IPS-18a (cell line): ENCODE data around the gene ARAP1.

Experiments used
- H3K27ac ChIP-seq: one replicate; pipeline ENCODE4 v1.5.1; 2013; ENCODE audit warnings: low read length
- H3K27me3 ChIP-seq: one replicate; pipeline ENCODE4 v1.6.1; 2013; ENCODE audit warnings: mild to moderate bottlenecking, low read length; ENCODE audit not compliant: control insufficient read depth, insufficient read depth
- H3K36me3 ChIP-seq: one replicate; pipeline ENCODE4 v1.6.1; 2013; ENCODE audit warnings: low read depth, low read length; ENCODE audit not compliant: control insufficient read depth
- H3K4me1 ChIP-seq: one replicate; pipeline ENCODE4 v1.6.1; 2013; ENCODE audit warnings: low read depth, low read length; ENCODE audit not compliant: control insufficient read depth
- H3K4me3 ChIP-seq: one replicate; pipeline ENCODE4 v1.5.1; 2013; ENCODE audit warnings: low read length
- H3K9ac ChIP-seq: one replicate; pipeline ENCODE4 v1.6.1; 2013; ENCODE audit warnings: mild to moderate bottlenecking, low read length, moderate library complexity
- H3K9me3 ChIP-seq: one replicate; pipeline ENCODE4 v1.6.1; 2013; ENCODE audit warnings: low read depth, low read length; ENCODE audit not compliant: control insufficient read depth

The ARAP1 gene

GRCh38 chr11:72724851-72725723, 27.1 kb downstream of the ARAP1 start:
- Histone ChIP-seq H3K4me3 (no peak overlapping the region), H3K36me3 (no peaks in the 10 kb centered on the region), H3K9me3 (no peaks in the 10 kb centered on the region), H3K27me3 (no peaks in the 10 kb centered on the region), H3K4me1 (peaks cover 2% of the 10 kb centered on the region), H3K9ac (no peak overlapping the region), H3K27ac (no peak overlapping the region)

- Histone ChIP-seq H3K27me3 (no peaks in the 10 kb centered on the region), H3K4me1 (no peaks in the 10 kb centered on the region), H3K27ac (no peak overlapping the region), H3K9me3 (no peaks in the 10 kb centered on the region), H3K36me3 (no peaks in the 10 kb centered on the region), H3K4me3 (no peak overlapping the region), H3K9ac (no peak overlapping the region)
These were observed 28.1 kb downstream of the ARAP1 start for GRCh38 chr11:72724021-72724551.

- H3K9me3 ChIP-seq = no peaks in the 10 kb centered on the region
- H3K4me3 ChIP-seq = no peak overlapping the region
- no peaks in the 10 kb centered on the region for H3K4me1 ChIP-seq
- H3K27me3 ChIP-seq = no peaks in the 10 kb centered on the region
- no peaks in the 10 kb centered on the region for H3K36me3 ChIP-seq
- no peak overlapping the region for H3K9ac ChIP-seq
- no peak overlapping the region for H3K27ac ChIP-seq
These were observed 28.7 kb downstream of the ARAP1 start for GRCh38 chr11:72723508-72723907.

- no peak overlapping the region for H3K9ac ChIP-seq
- H3K4me3 ChIP-seq = no peak overlapping the region
- H3K4me1 ChIP-seq = no peaks in the 10 kb centered on the region
- no peaks in the 10 kb centered on the region for H3K27me3 ChIP-seq
- H3K9me3 ChIP-seq = no peaks in the 10 kb centered on the region
- H3K27ac ChIP-seq = no peak overlapping the region
- no peaks in the 10 kb centered on the region for H3K36me3 ChIP-seq
These were observed 30.0 kb downstream of the ARAP1 start for GRCh38 chr11:72722050-72722748.

GRCh38 chr11:72721689-72722049, 30.5 kb downstream of the ARAP1 start:
- Histone ChIP-seq H3K4me3 (no peak overlapping the region), H3K4me1 (no peaks in the 10 kb centered on the region), H3K9me3 (no peaks in the 10 kb centered on the region), H3K27ac (no peak overlapping the region), H3K27me3 (no peaks in the 10 kb centered on the region), H3K36me3 (no peaks in the 10 kb centered on the region), H3K9ac (no peak overlapping the region)

- no peak overlapping the region for H3K27ac ChIP-seq
- H3K4me3 ChIP-seq = no peak overlapping the region
- no peak overlapping the region for H3K9ac ChIP-seq
- no peaks in the 10 kb centered on the region for H3K9me3 ChIP-seq
- H3K4me1 ChIP-seq = no peaks in the 10 kb centered on the region
- H3K36me3 ChIP-seq = no peaks in the 10 kb centered on the region
- H3K27me3 ChIP-seq = no peaks in the 10 kb centered on the region
These were observed 30.9 kb downstream of the ARAP1 start for GRCh38 chr11:72721276-72721675.

GRCh38 chr11:72720784-72721183, 31.4 kb downstream of the ARAP1 start:
- Histone ChIP-seq H3K9me3 (no peaks in the 10 kb centered on the region), H3K27me3 (no peaks in the 10 kb centered on the region), H3K27ac (no peak overlapping the region), H3K4me3 (no peak overlapping the region), H3K4me1 (no peaks in the 10 kb centered on the region), H3K9ac (no peak overlapping the region), H3K36me3 (no peaks in the 10 kb centered on the region)

GRCh38 chr11:72720047-72720446, 32.2 kb downstream of the ARAP1 start:
- no peak overlapping the region for H3K9ac ChIP-seq
- H3K9me3 ChIP-seq = no peaks in the 10 kb centered on the region
- no peaks in the 10 kb centered on the region for H3K27me3 ChIP-seq
- no peak overlapping the region for H3K4me3 ChIP-seq
- no peaks in the 10 kb centered on the region for H3K4me1 ChIP-seq
- no peak overlapping the region for H3K27ac ChIP-seq
- no peaks in the 10 kb centered on the region for H3K36me3 ChIP-seq

GRCh38 chr11:72719551-72719950, 32.7 kb downstream of the ARAP1 start:
- Histone ChIP-seq H3K4me3 (no peak overlapping the region), H3K27ac (no peak overlapping the region), H3K9me3 (no peaks in the 10 kb centered on the region), H3K4me1 (no peaks in the 10 kb centered on the region), H3K27me3 (no peaks in the 10 kb centered on the region), H3K9ac (no peak overlapping the region), H3K36me3 (no peaks in the 10 kb centered on the region)

GRCh38 chr11:72719144-72719543, 33.1 kb downstream of the ARAP1 start:
- Histone ChIP-seq H3K4me3 (no peak overlapping the region), H3K36me3 (no peaks in the 10 kb centered on the region), H3K4me1 (no peaks in the 10 kb centered on the region)

GRCh38 chr11:72718101-72718501, 34.1 kb downstream of the ARAP1 start:
- H3K27me3 ChIP-seq = no peaks in the 10 kb centered on the region
- no peak overlapping the region for H3K9ac ChIP-seq
- H3K4me3 ChIP-seq = no peak overlapping the region
- no peaks in the 10 kb centered on the region for H3K9me3 ChIP-seq
- H3K36me3 ChIP-seq = no peaks in the 10 kb centered on the region
- H3K4me1 ChIP-seq = no peaks in the 10 kb centered on the region
- H3K27ac ChIP-seq = no peak overlapping the region

More at GRCh38 chr11:72719144-72719543, 33.1 kb downstream of the ARAP1 start:
- Histone ChIP-seq H3K9ac (no peak overlapping the region), H3K27ac (no peak overlapping the region), H3K9me3 (no peaks in the 10 kb centered on the region), H3K27me3 (no peaks in the 10 kb centered on the region)
